Right kidney (tissue), 1 donor: ENCODE measurements around the gene RBKS.
"Not testable (repeated sequence)": the region's sequence is repeated elsewhere in the genome, so short reads cannot be mapped to it uniquely, and the experiment has no call there.

Experiments used
- DNase-seq: peaks from one replicate; pipeline ENCODE4 v3.0.0-alpha.2; 2016

RBKS gene

DNA sequence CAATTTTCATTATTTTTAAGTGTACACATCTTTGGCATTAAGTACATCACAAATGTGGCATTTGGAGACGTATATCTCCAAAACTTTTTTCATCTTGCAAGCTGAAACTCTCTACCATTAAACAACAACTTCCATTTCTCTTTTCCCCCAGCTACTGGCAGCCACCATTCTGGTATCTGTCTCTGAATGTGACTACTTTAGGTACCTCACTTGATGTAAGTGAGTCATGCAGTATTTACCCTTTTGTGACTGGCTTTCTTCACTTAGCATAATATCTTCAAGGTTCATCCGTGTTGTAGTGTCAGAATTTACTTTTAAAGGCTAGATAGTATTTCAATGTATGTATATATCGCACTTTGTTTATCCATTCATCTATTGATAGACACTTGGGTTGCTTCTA lies 17.4 kb upstream of the RBKS start:
- no peak for DNase-seq

DNA sequence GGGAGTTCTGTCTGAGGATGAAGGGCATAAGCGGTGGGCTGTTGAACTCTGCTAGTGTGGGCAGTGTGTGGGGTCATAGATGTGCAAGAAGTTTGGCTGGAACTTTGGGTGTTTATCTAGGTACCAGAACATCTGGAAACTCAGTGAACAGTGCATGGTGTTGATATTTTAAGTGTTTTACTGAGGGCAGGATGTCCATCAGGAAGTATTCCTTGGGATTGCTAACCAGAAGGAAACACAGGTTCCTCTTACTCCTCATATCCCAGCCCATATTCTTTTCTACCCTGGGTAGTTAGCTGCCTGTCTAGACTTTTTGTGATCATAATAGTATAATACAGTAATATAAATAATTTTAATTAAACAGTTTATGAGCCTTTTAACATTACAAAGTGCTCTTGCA lies 15.9 kb upstream of the RBKS start:
- DNase-seq: no peak

DNA sequence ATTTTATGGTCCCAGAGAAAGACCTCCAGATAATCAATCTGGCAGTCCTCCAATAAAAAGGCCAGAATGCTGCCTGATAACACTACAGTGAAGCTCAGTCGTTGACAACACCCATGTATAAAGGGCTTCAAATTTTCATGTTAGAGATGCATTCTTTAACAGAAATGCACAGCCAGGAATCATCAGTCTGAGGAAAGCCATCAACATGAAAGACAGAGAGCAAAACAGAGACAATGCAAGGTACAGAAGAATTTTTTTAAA lies 14.1 kb upstream of the RBKS start:
- DNase-seq: no peak

DNA sequence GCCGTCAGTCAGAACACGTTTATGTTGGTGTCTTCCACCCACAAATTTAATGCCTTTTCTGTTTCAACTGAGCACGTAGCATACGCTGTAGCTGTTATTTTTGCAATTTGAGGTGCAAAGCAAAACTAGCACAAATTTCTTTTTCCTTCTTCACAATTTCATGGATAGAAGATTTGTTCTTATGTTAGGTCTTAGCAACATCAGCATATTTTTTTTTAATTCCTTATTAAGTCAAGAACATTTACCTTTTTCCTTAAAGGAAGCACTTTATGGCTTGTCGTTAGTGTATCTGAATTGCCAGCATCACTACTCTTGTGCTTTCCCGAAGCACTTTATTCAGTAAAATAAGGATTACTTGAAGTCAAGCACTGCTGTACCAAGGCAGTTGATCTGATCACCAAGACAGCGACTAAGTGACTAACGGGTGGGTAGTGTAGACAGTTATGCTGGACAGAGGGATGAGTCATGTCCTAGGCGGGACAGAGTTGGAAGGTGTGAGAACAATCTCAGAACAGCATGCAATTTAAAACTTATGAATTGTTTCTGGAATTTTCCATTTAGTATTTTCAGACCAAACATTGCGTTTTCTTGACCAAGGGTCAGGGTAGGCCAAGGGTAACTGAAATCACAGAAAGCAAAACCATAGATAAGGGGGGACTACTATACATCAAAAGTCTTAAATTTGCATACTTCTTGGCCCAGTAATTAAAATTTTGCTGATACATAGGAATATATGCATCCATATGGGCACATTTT lies 13.6 kb upstream of the RBKS start:
- no peak for DNase-seq

DNA sequence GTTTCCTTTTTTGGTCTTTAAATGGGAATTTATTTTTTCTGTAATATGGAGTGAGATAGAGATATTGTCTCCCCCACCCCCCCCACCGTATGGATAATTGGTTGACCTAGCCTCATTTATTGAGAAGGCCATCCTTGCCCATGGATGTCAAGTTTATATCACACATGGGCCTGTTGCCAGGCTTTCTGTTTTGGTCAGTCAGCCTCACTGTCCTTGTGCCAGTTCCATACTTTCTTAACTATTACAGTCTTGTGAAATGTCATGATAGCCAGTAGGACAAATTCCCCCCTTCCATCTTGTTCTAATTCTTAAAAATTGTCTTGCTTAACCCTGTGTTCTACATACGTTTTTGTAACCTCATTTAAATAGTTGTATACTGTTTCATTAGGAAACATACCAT lies 12.8 kb upstream of the RBKS start:
- no peak for DNase-seq

DNA sequence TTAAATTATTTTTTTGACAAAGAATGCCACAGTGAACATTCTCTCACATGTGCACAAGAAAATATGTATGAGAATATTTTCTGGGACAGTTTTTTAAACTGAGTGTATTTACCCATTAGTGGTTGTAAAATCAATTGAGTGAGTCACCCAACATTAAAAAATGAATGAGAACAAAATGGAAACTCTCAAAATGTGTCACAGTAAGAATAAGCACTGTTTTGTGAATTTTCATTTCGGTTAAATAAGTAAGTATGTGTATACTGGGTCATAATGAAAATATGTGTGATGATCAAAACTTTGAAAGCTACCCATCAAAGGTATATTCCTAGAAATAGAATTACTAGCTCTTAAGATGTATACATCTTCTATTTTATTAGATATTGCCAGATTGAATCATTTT lies 11.9 kb upstream of the RBKS start:
- no peak for DNase-seq

DNA sequence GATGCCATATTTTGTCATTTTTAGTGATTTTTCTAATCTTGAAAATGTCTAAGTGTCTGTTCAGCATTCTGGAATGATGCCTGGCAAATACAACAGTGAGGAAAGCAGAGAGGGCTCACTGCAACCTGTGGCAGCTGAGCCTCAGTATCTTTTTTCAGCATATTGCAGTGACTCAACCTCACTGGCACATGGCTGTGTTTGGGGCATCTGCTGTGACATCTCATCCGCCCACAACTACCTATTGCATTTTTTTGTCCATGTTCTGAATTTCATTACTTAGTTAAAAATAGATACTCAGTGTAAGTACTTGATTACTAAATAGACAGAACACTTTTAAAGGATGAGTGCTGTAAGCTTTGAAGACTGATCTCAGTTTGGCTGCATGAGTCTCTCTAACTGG lies 11.0 kb upstream of the RBKS start:
- no peak for DNase-seq

DNA sequence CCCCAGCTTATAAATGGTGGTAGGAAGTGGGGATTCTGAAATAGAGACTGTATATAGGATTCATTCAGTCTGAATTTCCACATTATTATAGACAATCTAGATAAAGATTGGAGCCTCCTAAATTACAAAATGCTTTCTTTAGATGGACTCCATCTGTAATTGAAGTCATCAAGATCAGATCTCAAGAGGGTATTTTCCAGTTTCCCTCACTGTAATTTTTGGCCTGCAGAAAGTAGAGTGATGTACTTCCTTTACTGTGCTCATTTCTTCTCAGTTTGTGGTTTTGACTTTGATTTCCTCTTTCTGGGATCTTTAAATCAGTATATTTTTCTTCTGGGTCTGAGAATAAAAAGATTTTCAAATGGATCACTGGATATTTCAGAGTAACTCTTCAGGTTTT lies 7.5 kb upstream of the RBKS start:
- DNase-seq: no peak

DNA sequence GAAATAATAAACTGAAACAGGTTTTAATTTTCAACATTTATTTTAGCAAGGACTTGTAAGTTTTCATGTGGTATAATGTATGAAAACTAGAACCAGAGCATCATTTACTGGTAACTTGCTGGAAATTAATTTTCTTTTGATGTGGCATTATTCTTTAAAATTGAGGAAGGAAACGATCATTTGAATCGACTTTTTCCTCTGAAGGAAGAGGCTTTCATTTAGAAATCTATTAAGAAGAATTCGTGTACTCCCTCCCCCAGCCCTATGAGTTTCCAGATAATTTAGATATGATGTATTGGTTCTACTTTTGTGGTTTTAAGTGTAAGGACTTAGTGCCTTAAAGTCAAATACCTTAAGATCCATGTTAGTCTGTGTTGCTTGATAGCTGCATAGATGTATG lies 2.8 kb upstream of the RBKS start:
- DNase-seq: no peak

DNA sequence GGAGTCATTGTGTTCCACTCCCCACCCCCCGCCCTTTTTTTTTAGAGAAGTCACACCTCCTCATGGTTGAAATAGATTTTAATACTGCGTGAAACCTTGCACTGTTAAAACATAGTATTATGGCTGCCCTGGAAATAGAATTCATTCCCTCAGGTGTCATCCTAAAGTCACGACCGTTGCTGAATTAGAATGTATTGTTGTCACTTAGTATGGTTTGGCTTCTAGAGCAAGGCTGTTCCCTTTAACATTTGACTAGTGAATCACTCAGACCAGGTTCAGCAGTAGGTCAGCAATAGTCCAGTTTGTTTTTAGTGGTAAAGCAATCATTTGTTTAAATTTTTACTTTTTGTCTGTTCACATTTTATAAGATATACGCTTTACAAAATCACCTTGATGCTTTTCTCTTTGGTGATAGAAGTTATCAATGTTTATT lies 1.5 kb upstream of the RBKS start:
- no peak for DNase-seq

DNA sequence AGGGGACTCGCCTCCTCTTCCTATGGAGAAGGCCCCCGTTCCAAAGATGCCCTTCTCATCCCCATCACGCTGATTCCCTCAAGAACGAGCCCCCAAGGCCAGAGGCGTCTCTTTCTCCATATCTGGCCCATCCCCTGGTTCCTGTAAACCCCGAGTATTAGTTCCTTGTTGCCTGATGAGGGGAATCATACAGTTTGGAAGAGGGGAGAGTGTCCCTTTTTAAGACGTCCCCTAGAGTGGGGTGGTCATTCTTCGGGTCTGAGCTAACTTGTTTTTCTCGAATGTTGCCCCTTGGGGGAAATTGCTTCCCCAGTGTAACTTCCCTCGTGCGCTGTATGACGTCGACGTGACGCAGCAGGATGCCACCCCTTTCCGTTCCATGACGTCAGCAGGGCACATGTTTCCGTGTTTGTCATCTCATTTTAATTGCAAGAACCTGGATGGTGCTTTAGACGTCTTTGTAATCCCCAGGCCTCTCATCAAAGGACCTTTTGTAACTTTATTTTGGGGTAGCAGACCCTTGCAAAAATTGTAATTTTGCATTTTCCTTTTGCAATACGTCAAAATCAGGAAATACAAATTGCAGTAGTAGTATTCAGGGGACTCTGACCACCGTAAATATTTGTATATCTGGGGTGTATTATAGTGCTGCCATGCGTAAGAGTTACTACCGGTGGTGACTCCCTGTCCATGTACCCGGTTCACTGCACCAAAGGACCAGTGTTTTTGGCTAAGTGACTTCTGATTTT lies 911 bp upstream of the RBKS start:
- no peak for DNase-seq

DNA sequence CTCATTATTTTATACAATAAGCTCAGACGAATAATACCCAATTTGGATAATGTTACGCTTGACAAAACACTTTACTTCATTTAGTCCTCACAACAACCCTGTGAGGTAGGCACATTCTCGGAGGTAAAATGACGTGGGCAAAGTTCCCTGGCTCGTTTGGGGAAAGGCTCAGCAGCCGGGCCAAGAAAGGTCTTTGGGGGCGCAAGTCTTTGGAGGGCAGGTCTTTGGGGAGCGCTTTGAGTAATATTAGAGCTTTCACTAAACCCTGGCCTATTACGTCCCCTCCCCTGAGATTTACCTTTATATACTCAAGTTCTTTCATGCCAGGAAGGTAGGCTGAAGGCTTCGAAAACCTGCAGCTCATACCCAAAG lies 427 bp downstream of the RBKS start:
- DNase-seq: no peak

DNA sequence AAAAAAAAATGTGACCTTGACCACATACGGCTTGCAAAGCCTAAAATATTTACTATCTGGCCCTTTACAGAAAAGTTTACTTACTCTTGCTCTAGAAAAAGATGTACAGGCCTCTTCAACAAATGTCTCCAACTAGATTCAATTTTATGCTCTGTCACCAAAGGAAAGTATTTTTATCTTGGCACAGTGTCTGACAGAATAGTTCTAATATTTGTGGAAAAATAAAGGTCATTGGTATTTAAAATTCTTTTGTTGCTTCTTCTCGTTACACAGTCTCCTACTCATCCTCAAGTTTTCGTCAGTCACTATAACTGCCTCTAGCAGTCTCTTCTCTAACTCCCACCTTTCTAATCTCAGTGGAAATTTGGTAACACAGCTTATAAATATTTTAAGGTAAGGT lies 1.4 kb downstream of the RBKS start:
- DNase-seq: no peak

DNA sequence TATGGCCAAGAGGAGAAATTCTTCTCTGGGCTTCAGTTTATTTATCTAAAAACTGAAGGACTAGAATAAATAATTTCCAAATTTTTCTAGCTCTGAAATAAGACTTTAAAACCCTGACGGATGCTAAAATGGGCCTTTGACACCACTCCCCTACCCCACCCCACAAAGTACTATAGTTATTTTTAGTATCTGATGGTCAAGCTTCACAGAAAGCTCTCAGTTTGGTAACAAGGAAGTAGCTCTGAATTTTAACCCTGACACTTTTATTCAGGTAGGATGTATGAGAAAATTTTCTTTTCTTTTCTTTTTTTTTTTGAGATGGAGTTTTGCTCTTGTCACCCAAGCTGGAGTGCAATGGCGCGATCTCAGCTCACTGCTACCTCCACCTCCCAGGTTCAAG lies 2.4 kb downstream of the RBKS start:
- no peak for DNase-seq

DNA sequence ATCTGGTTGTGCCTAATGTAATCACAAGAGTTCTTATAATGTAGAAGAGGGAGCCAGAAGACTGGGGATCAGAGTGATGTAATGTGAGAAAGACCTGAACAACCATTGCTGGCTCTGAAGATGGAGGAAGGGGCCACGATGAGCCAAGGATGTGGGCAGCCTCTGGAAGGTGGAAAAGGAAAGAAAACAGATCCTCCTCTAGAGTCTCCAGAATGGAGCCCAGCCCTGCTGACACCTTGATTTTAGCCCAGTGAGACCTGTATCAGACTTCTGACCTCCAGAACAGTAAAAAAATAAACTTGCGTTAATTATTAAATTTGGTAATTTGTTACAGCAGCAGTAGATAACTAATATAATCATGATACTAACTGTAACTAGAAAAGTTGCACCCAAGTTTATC lies 3.1 kb downstream of the RBKS start:
- no peak for DNase-seq

DNA sequence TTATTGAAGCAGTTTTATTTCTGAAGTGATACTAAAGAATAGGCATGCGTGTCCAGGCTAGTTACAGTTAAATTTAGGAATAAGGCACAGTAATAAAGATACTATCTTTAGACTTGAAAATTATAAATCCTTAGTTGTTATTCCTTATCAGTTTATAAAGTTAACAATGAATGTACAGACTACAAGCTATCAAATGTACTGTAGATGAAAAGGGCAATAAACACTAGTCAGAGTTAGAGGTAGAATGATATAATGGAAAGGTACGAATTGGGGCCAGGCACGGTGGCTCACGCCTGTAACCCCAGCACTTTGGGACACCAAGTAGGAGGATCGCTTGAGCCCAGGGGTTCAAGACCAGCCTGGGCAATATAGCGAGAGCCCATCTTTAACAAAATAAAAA lies 3.9 kb downstream of the RBKS start:
- DNase-seq: no peak

DNA sequence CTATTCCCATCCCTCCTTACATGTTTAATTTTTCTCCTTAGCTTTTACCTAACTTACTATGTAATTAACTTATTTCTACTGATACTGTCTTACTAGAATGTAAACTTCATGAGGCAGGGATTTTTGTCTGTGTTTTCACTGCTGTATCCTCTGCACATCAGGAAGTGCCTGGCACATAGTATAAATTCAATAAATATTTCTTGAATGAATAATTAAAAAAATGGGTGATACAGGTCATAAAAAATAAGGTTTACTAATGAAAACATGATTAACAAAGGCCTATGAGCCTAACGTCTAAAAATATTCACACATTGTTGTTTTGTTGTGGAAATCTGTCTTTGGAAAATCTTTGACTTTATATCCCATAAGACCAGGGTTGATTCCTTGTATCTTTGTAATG lies 4.5 kb downstream of the RBKS start:
- DNase-seq: no peak

DNA sequence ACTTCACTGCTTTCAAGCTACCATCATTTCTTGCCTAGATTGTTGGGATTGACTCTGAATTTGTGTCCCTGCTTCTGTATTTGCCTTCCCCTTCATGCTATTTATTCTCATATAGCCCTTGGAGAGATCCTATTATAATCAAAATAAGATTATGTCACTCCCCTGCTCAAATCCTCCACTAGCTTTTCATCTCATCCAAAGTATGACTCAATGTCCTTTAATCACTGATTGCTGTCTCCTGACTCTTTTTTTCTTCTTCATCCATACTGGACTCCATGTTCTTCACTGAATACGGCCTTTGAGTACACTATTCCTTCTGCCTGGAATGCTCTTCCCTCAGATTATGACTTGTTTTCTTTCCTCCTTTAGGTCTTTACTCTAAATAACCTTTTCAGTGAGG lies 5.0 kb downstream of the RBKS start:
- DNase-seq: no peak

DNA sequence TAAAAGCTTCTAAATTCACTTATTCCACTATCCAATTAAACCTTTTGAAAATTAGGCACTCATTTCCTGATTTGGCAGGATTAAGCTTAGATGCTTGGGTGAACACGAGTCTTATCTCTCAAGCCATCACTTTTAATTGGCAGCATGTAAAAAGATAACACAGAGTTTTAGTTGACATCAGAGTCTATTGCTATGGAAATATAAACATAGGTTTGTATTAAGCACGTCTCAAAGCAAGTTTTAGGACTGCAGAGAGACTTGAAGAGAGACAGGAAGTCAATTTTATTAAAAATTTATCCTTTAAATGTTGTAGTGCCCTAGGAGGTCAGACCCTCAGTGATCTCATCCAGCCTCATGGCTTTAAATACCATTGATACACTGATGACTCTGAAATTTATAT lies 5.6 kb downstream of the RBKS start:
- DNase-seq: no peak

DNA sequence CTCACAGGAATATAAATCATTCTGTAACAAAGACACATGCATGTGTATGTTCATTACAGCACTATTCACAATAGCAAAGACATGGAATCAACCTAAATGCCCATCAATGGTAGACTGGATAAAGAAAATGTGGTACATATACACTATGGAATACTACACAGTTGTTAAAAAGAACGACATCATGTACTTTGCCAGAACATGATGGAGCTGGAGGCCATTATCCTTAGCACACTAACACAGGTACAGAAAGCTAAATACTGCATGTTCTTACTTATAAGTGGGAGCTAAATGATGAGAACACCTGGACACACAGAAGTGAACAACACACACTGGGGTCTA lies 7.6 kb downstream of the RBKS start:
- not testable (repeated sequence) for DNase-seq

DNA sequence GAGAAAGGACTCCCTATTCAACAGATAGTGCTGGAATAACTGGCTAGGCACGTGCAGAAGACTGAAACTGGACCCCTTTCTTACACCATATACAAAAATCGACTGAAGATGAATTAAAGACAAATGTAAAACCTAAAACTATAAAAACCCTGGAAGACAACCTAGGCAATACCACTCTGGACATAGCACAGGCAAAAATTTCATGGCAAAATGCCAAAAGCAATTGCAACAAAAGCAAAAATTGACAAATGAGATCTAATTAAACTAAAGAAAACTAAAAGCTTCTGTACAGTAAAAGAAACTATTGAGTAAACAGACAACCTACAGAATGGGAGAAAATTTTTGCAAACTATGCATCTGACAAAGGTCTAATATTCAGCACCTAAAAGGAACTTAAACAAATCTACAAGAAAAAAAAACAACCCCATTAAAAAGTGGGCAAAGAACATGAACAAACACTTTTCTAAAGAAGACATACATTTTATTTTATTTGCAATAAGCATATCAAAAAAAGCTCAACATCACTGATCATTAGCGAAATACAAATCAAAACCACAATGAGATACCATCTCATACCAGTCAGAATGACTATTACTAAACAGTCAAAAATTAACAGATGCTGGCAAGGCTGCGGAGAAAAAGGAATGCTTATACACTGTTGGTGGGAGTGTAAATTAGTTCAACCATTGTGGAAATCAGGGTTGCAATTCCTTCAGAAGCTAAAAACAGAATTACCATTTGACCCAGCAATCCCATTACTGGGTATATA lies 8.2 kb downstream of the RBKS start:
- not testable (repeated sequence) for DNase-seq

DNA sequence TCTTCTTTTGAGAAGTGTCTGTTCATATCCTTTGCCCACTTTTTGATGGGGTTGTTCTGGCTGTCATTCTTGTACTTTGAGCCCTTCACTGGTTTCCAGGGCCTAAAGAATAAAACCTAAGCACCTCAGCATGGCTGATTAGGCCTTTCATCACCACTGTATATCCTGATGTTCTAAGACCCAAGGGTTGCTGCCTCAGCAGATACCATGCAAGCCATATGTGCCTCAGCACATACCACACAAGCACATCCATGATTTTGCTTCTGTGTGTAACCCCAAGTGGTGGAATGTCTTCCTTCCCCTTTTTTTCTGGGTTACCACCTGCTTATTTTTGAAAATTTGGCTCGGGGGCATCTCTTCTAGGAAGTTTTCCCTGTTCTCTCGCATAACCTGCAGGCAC lies 11.4 kb downstream of the RBKS start:
- no peak for DNase-seq

DNA sequence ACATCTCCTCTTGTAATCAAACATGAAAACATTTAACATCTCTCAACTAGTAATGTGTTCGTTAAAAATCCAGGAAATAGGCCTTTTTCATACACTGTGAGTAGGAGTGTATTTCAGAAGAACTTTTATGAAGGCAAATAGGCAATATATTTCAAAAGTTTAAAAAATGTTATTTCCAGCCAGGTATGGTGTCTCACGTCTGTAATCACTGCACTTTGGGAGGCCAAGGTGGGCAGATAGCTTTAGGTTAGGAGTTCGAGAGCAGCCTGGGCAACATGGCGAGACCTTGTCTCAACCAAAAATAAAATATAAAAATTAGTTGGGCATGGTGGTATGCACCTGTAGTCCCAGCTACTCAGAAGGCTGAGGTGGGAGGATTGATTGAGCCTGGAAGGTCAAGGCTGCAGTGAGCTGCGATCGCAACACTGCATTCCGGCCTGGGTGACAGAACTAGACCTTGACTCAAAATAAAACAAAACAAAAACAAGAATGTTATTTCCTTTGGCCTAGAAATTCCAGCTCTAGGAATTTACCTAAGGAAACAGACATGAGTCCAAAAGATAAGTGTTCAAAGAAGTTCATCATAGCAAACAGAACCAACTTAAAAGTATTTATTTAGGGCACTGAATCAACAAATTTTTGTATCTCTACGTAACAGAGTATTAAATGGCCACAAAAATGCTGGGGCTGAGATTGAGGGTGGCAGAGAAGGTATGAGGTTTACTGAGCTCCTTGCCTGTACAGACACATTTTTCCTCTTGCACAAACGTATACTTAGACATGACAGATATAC lies 14.9 kb downstream of the RBKS start:
- DNase-seq: no peak
